HepG2 (cell line): ENCODE data around the gene KRT3. TPM values are rescaled to one million over a fixed set of nuclear protein-coding genes. Genes with fewer than 3 reads are reported as not detected.

Experiments used
- ATAC-seq: fragments of 200-7000 bp; cut with Tn5 transposase; 3 replicates; pipeline ENCODE4 v1.9.1; 2020; ENCODE audit warnings: mild to moderate bottlenecking, moderate library complexity
- BruUV-seq: library from RNA; stranded (reverse); fragments of 400-500 nt; replicated peaks from 2 replicates; lab custom pipeline; 2021; lab: Mats Ljungman, UMichigan
- CTCF ChIA-PET: fragments of 300-600 bp; formaldehyde crosslinking; extraction: SDS; loops from one replicate; lab custom pipeline; 2021; ENCODE audit warnings: low total read pairs, inconsistent platforms, low intra/inter-chr PET ratio; lab: Yijun Ruan, JAX
- POLR2A ChIA-PET: fragments of 350-600 bp; sonication (Branson Sonifier 250); formaldehyde crosslinking; loops from one replicate; lab custom pipeline; 2020; ENCODE audit warnings: antibody characterized with exemption, inconsistent platforms; lab: Yijun Ruan, JAX
- DNase-seq: peaks from one replicate; pipeline ENCODE4 v3.0.0-alpha.2; 2015; ENCODE audit warnings: low spot score
- FAIRE-seq: peaks from 3 replicates; lab custom pipeline; 2011; peaks lifted over from hg19 to GRCh38; lab: Jason Lieb, UNC
- H2AFZ ChIP-seq: one replicate; pipeline ENCODE4 v1.6.1; 2011; ENCODE audit warnings: low read length, inconsistent platforms
- H3K27ac ChIP-seq: fragments of 300-600 bp; 3 replicates; pipeline ENCODE4 v1.8.0; 2011; ENCODE audit warnings: mixed run types, mild to moderate bottlenecking, mixed read lengths, low read length, inconsistent platforms; ENCODE audit not compliant: insufficient read depth; ENCODE audit errors: extremely low read length
- H3K27me3 ChIP-seq, 2 experiments: fragments of 200-600 bp in 1 of 2; 2 replicates in 1 of 2; 3 replicates in 1 of 2; pipeline versions ENCODE4 v1.6.0 to v1.8.0; 2011; ENCODE audit warnings: low read length in 2 of 2, mild to moderate bottlenecking in 2 of 2, moderate library complexity in 2 of 2, inconsistent platforms in 1 of 2; ENCODE audit not compliant: insufficient read depth in 2 of 2, control insufficient read depth in 1 of 2
- H3K36me3 ChIP-seq, 2 experiments: fragments of 200-600 bp in 1 of 2; replicated peaks in 1 of 2; 2 replicates in 1 of 2; 3 replicates in 1 of 2; pipeline versions ENCODE4 v1.5.1 to v1.8.0; 2011; ENCODE audit warnings: low read length in 2 of 2, inconsistent platforms in 1 of 2; ENCODE audit not compliant: insufficient read depth in 2 of 2, control insufficient read depth in 1 of 2
- H3K4me1 ChIP-seq: 2 replicates; pipeline ENCODE4 v1.5.1; 2012; ENCODE audit warnings: low read length, inconsistent platforms; ENCODE audit not compliant: insufficient read depth
- H3K4me2 ChIP-seq: 2 replicates; pipeline ENCODE4 v1.6.0; 2011; ENCODE audit warnings: low read depth, low read length, inconsistent platforms
- H3K4me3 ChIP-seq, 3 experiments: fragments of 200-600 bp in 1 of 3; sonication (generic), shearing (Covaris generic) in 1 of 3; replicated peaks in 1 of 3; 2 replicates each; pipeline ENCODE4 v1.5.1; 2011 to 2016; ENCODE audit warnings: low read length in 3 of 3, inconsistent platforms in 2 of 3, low read depth in 2 of 3, mild to moderate bottlenecking in 2 of 3, control low read depth in 1 of 3, mixed read lengths in 1 of 3; ENCODE audit not compliant: insufficient read depth in 1 of 3
- H3K79me2 ChIP-seq: one replicate; pipeline ENCODE4 v1.6.1; 2011; ENCODE audit warnings: low read length, inconsistent platforms; ENCODE audit not compliant: insufficient read depth
- H3K9ac ChIP-seq: 2 replicates; pipeline ENCODE4 v1.6.0; 2011; ENCODE audit warnings: mild to moderate bottlenecking, low read depth, low read length, inconsistent platforms; ENCODE audit not compliant: insufficient read depth
- H3K9me3 ChIP-seq: 2 replicates; pipeline ENCODE4 v1.5.1; 2012; ENCODE audit warnings: mild to moderate bottlenecking, low read length
- H4K20me1 ChIP-seq: 2 replicates; pipeline ENCODE4 v1.6.0; 2011; ENCODE audit warnings: inconsistent platforms, mild to moderate bottlenecking, low read length, moderate library complexity; ENCODE audit not compliant: insufficient read depth
- ERF ChIP-seq: IDR thresholded peaks from 2 replicates; pipeline ENCODE4 v1.6.1; 2018; ENCODE audit warnings: missing biosample characterization, missing genetic modification reagents
- GPBP1L1 ChIP-seq: sonication (generic); formaldehyde crosslinking; IDR thresholded peaks from 2 replicates; pipeline ENCODE4 v1.5.0; 2020; ENCODE audit warnings: mild to moderate bottlenecking, missing genetic modification reagents
- SMAD9 ChIP-seq: sonication (generic); formaldehyde crosslinking; IDR thresholded peaks from 2 replicates; pipeline ENCODE4 v1.5.1; 2020; ENCODE audit warnings: mild to moderate bottlenecking, missing genetic modification reagents
- ZMAT3 ChIP-seq: sonication (generic); formaldehyde crosslinking; conservative IDR thresholded peaks from 2 replicates; pipeline ENCODE4 v1.7.0; 2021; ENCODE audit warnings: missing genetic modification reagents
- ZNF704 ChIP-seq: sonication (generic); formaldehyde crosslinking; IDR thresholded peaks from 2 replicates; pipeline ENCODE4 v1.8.1; 2023; ENCODE audit warnings: mild to moderate bottlenecking, inconsistent platforms, moderate library complexity, missing genetic modification reagents, borderline replicate concordance
- ZNF709 ChIP-seq: sonication (generic); formaldehyde crosslinking; IDR thresholded peaks from 2 replicates; pipeline ENCODE4 v1.5.0; 2020; ENCODE audit warnings: mild to moderate bottlenecking, missing genetic modification reagents
- ZNF772 ChIP-seq: sonication (generic); formaldehyde crosslinking; IDR thresholded peaks from 2 replicates; pipeline ENCODE4 v1.5.0; 2020; ENCODE audit warnings: mild to moderate bottlenecking, missing genetic modification reagents
- ZNF839 ChIP-seq: sonication (generic); formaldehyde crosslinking; IDR thresholded peaks from 2 replicates; pipeline ENCODE4 v1.4.0; 2020; ENCODE audit warnings: missing genetic modification reagents, mild to moderate bottlenecking, borderline replicate concordance
- ZSCAN20 ChIP-seq: sonication (generic); formaldehyde crosslinking; IDR thresholded peaks from 2 replicates; pipeline ENCODE4 v1.4.0; 2020; ENCODE audit warnings: missing genetic modification reagents, mild to moderate bottlenecking, borderline replicate concordance
- WGBS: methylation state at CpG from one replicate; pipeline ENCODE4 v1.1.6; 2017; ENCODE audit warnings: low lambda C conversion rate; 5-methylcytosine and 5-hydroxymethylcytosine counted together
- in situ Hi-C: cut with HindIII; loops from 2 replicates; pipeline ENCODE4 v1.10.0; 2017; ENCODE audit warnings: low pct_unique_long_range_greater_than_20kb; ENCODE audit not compliant: extremely low pct_ligation_motif_present
- intact Hi-C: fragments of 100-400 bp; cut with micrococcal nuclease; formaldehyde crosslinking; loops from one replicate; pipeline ENCODE4 v1.10.0; 2022; ENCODE audit not compliant: unreplicated experiment
- polyA plus RNA-seq, 8 experiments: library from polyadenylated mRNA; depleted of rRNA in 3 of 8; stranded (reverse) in 7 of 8; unstranded in 1 of 8; fragments of >200 nt; fragmentation: Illumina TruSeq in 4 of 8; extraction: Trizol in 4 of 8; gene quantifications; 2 replicates each; pipeline versions ENCODE4 v1.2.1 to v1.2.3, GENCODE V29; 2011 to 2016; ENCODE audit warnings: low read depth in 4 of 8, missing spikeins in 1 of 8, mixed read lengths in 1 of 8; ENCODE audit not compliant: insufficient read depth in 1 of 8
- total RNA-seq, 5 experiments: library from RNA; depleted of rRNA; stranded (reverse); fragments of >200 nt; fragmentation: Illumina TruSeq; extraction: Trizol; gene quantifications; 2 replicates each; pipeline ENCODE4 v1.2.3, GENCODE V29; 2016; ENCODE audit warnings: low read depth in 1 of 5

KRT3 gene
- total and polyA plus RNA-seq, 2 of the 13 experiments (the other 11 are each of a cell fraction or from before 2014, with no cell fraction given): not detected

GRCh38 chr12:52812073-52812400 lies 16.1 kb upstream of the KRT3 start:
- H3K4me1 ChIP-seq: no peaks in the 10 kb centered on the region
- no peak for FAIRE-seq
- POLR2A ChIA-PET: no interaction called here
- no peak for TF ChIP-seq SMAD9
- TF ChIP-seq ZMAT3 (CRISPR knock-in tag): no peak
- TF ChIP-seq ERF (CRISPR knock-in tag): no peak
- TF ChIP-seq ZNF839 (CRISPR knock-in tag): no peak
- TF ChIP-seq GPBP1L1 (CRISPR knock-in tag): no peak
- TF ChIP-seq ZNF704: no peak
- TF ChIP-seq ZNF709 (CRISPR knock-in tag): no peak
- TF ChIP-seq ZNF772: no peak
- TF ChIP-seq ZSCAN20 (CRISPR knock-in tag): no peak
- TF ChIP-seq, all 625 proteins: peak for 0
- no peaks in the 10 kb centered on the region for H3K79me2 ChIP-seq
- in situ Hi-C loops (no loop called here), intact Hi-C loops (no loop called here)
- H3K9me3 ChIP-seq: no peaks in the 10 kb centered on the region
- BruUV-seq: no TSS peak
- ATAC-seq (no peak), DNase-seq (no peak)
- no peaks in the 10 kb centered on the region for H4K20me1 ChIP-seq
- peaks cover 1 to 36% of the 10 kb centered on the region in 2 experiments; a peak in 4 of 5 replicates for H3K27me3 ChIP-seq
- no peak overlapping the region for H3K9ac ChIP-seq
- CTCF ChIA-PET: no interaction called here
- WGBS: 0% methylated on average over 3 of the region's 4 CpGs
- H3K4me3 ChIP-seq: no peak overlapping the region
- H2AFZ ChIP-seq: no peak overlapping the region
- H3K27ac ChIP-seq: no peak overlapping the region
- H3K36me3 ChIP-seq: no peaks in the 10 kb centered on the region
- H3K4me2 ChIP-seq: no peak overlapping the region
